ENCODE results near the gene KLF15.

KLF15 gene

DNA sequence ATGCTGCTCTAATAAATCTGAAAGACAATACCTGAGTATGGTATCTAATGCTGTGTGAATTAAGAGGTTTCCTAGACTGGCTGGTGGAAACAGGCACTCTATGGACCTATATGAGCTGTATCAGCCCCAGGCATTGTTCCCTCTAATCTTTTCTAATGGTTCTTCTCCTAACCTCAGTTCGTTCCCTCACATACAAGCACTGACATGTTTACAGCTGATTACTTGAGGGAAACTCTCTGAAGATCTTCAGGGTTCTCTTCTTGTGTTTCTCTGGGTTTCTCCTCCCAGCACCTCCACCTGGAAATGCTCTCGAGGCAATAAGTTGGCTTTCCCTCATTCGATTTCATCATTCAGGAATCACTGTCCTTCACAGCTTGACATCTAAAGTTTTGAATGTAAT, 52.9 kb downstream of the KLF15 start:
- no peak for DNase-seq

- no peak for DNase-seq
Measured at GRCh38 chr3:126303272-126303671, 53.9 kb downstream of the KLF15 start.

- DNase-seq, result no peak
Measured at GRCh38 chr3:126300761-126301481, 56.3 kb downstream of the KLF15 start.

DNA sequence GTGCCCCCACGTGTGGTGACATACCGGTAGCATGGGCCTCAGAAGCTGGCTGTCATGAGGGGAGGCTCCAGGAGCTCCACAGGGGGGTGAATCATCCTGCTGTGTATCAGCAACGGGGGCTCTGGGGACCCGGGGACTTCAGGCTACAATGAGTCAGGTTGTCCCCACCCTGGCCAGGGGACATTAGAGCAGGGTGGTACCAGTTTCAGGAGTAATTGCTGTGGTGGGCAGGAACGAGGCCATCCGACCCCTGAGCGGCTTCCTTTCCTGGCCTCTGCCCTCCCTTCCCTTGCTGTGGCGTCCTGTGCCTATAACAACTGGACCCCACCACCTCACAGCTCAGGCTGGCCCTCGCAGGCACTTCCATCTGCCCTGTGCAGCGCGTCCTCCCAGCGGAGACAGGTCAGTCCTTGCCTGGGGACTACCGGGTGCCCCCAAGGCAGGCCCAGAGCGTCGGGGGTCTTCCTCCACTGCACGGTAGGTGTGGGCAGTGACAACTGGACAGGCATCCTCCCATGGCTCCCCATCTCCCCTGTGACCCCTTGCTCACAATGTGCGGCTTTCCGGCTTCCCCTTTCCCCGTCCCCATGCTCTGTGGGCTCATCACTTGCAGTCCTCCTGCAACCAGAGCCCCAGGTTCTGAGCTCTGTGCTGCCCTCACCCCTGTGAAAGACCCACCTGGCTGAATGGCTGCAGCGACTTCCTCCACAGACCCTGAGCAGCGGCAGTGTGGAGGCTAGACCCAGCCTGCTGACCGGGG, 57.0 kb downstream of the KLF15 start:
- no peak for DNase-seq

- DNase-seq, result no peak
Measured at GRCh38 chr3:126295407-126295939, 61.7 kb downstream of the KLF15 start.

GRCh38 chr3:126294211-126294808, 62.9 kb downstream of the KLF15 start:
- no peak for DNase-seq

DNA sequence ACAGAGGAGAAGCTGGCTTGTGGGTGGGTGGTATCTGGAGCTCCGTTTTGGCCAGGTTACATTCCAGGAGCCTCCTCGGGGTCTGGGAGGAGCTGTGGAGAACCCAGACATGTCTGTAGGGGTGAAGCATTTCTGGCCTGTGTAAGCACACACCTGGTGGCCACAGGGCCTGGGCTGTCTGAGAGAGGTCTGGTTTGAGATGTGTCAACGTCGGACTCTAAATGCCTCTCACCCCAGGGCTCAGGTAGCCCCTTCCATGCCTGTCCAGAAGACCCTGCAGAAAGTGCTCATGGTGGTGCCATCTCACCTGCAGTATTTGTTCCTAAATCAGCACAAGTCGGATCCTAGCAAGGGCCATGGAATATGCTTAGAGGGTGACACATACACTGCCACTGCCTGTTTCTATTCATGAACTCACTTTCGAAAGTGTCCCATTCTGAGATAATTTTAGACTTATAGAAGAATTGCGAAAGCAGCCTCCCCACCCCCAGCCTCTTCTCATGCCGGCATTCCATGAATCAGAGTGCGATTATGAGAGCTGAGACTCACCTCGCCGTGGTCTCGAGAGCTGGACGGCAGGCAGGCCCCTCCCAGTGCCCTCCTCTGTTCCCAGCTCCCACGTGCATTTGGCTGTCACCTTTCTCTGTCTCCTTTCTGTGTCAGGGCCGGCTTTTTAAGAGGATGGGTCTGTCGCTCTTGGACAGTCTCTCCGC, 63.7 kb downstream of the KLF15 start:
- no peak for DNase-seq

Measured in central memory CD4-positive, alpha-beta T cell (primary cell).